Left ventricle myocardium superior (tissue), 1 donor: Measurements from ENCODE around the gene NCS1. TPM values are rescaled to one million over a fixed set of nuclear protein-coding genes. Genes with fewer than 3 reads are reported as not detected.

ENCODE experiments used
- ATAC-seq: fragments of 200-7000 bp; cut with Tn5 transposase; one replicate; pipeline ENCODE4 v1.9.1; 2020; ENCODE audit warnings: mild to moderate bottlenecking, moderate library complexity
- DNase-seq: peaks from one replicate; pipeline ENCODE4 v3.0.0-alpha.2; 2020
- intact Hi-C: fragments of 100-400 bp; cut with micrococcal nuclease; formaldehyde crosslinking; loops from one replicate; pipeline ENCODE4 v1.11.0; 2022
- total RNA-seq: library from RNA; stranded (reverse); fragmentation: NEBNext Ultra II Directional; extraction: Animal tissue kit (Norgen Biotek cat#: 25700); gene quantifications from one replicate; pipeline ENCODE4 v1.2.1, GENCODE V29; 2021
- donor health status: DM: no; HTN: yes; CAD: no; lungs with severe emphysema.

The NCS1 gene
- total RNA-seq, 1 donor from 2014 or later, result 4.1 TPM

GRCh38 chr9:130144703-130145102 lies 27.5 kb upstream of the NCS1 start:
- peak; percentile 90 for ATAC-seq
- intact Hi-C loops, result no loop called here
- peak; percentile 74 for DNase-seq

DNA sequence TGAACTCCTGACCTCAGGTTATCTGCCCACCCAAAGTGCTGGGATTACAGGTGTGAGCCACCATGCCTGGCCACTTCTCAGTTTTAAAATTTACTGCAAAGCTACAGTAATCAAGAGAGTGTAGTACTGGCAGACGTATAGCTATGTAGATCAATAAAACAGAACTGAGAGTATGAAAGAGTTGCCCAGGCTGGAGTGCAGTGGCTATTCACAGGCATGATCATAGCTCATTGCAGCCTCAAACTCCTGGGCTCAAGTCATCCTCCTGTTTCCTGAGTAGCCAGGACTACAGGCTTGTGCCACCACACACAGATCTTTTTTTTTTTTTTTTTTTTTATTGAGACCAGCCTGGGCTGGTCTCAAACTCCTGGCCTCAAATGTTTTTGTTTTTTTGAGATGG lies 26.5 kb upstream of the NCS1 start:
- ATAC-seq (no peak), DNase-seq (no peak)
- intact Hi-C loops, result no loop called here

DNA sequence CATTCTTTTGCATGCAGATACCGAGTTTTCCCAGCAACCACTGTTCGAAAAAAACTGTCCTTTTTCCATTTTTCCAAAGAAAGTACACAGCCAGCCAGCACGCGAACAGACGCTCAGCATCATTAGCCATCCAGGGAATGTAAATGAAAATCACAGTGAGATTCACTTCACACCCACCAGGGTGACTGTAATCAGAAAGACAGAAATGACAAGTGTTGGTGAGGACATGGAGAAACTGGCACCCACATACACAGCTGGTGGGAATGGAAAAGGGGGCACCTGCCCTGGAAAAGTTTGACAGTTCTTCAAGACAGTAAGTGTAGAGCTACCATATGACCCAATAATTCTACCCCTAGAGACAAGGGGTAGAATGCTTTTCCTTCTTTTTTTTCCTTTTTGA lies 25.0 kb upstream of the NCS1 start:
- ATAC-seq, result no peak
- DNase-seq, result no peak
- intact Hi-C loops, result no loop called here

DNA sequence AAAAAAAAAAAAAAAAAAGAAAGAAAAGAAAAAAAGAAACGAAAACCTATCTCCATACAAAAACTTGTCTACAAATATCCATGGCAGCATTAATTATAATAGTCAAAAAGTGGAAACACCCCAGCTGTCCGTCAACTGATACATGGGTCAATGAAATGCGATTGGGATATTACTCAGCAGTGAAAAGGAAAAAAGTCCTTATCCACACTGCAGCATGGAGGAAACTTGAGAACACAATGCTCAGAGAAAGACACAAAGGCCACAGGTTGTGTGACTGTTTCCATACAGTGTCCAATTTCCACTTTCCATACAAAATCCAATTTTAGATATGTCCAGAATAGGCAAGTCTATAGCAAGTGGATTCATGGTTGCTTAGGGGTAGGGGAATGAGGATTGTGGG lies 24.3 kb upstream of the NCS1 start:
- ATAC-seq, result no peak
- intact Hi-C loops, result no loop called here
- DNase-seq, result no peak

DNA sequence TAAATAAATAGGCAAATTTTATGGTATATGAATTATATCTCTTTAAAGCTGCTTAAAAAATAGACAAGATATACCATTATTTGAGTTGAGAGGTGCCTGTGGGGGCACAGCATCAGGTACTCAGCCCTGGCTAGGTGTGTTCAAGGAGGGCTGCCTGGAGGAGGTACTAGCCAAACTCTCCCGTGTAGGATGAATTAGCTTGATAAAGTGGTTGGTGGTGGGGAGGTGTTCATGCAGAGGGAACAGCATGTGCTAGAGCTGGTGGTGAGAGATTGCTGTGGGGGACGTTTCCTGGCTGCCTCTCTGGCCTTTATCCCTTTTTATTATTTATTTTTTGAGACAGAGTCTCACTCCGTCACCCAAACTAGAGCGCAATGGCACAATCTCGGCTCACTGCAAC lies 23.2 kb upstream of the NCS1 start:
- ATAC-seq (no peak), DNase-seq (no peak)
- intact Hi-C loops, result no loop called here

GRCh38 chr9:130149654-130150286 lies 22.4 kb upstream of the NCS1 start:
- intact Hi-C loops, result no loop called here
- ATAC-seq (no peak), DNase-seq (no peak)

- DNase-seq (peak; percentile 3), ATAC-seq (no peak)
- intact Hi-C loops, result no loop called here
These were observed 21.3 kb upstream of the NCS1 start for GRCh38 chr9:130150779-130151382.

- no peak for DNase-seq
- no peak for ATAC-seq
- intact Hi-C loops, result no loop called here
These were observed 17.4 kb upstream of the NCS1 start for GRCh38 chr9:130154816-130155215.

GRCh38 chr9:130155647-130156046 lies 16.6 kb upstream of the NCS1 start:
- ATAC-seq, result no peak
- DNase-seq, result no peak
- intact Hi-C loops, result no loop called here

- intact Hi-C loops, result no loop called here
These were observed 15.5 kb upstream of the NCS1 start for GRCh38 chr9:130156672-130157071.

GRCh38 chr9:130157079-130157478 lies 15.1 kb upstream of the NCS1 start:
- DNase-seq (no peak), ATAC-seq (no peak)
- intact Hi-C loops, result no loop called here

More at GRCh38 chr9:130156672-130157071, 15.5 kb upstream of the NCS1 start:
- peak; percentile 49 for ATAC-seq
- no peak for DNase-seq

DNA sequence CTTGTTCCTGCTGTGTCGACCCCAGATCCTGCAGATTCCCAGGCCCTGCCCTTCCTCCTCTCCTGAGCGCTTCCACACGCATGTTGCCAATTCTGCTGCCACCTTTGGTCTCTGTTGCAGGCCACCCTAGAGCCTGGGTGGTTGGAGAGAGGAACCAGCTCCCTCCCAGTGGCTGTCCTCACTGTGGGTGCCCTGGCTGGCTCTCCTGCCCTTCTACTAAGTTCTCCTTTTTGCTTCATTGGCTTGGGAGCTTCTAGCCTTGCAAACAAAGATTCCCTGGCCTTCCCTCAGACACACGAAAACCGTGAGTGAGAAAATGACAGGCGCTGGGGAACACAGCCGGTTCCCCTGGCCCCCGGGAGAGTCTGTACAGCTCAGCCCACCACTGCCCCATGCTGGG lies 14.2 kb upstream of the NCS1 start:
- intact Hi-C loops, result no loop called here
- ATAC-seq (no peak), DNase-seq (no peak)

GRCh38 chr9:130159057-130159456 lies 13.1 kb upstream of the NCS1 start:
- DNase-seq, result no peak
- intact Hi-C loops, result no loop called here
- no peak for ATAC-seq

DNA sequence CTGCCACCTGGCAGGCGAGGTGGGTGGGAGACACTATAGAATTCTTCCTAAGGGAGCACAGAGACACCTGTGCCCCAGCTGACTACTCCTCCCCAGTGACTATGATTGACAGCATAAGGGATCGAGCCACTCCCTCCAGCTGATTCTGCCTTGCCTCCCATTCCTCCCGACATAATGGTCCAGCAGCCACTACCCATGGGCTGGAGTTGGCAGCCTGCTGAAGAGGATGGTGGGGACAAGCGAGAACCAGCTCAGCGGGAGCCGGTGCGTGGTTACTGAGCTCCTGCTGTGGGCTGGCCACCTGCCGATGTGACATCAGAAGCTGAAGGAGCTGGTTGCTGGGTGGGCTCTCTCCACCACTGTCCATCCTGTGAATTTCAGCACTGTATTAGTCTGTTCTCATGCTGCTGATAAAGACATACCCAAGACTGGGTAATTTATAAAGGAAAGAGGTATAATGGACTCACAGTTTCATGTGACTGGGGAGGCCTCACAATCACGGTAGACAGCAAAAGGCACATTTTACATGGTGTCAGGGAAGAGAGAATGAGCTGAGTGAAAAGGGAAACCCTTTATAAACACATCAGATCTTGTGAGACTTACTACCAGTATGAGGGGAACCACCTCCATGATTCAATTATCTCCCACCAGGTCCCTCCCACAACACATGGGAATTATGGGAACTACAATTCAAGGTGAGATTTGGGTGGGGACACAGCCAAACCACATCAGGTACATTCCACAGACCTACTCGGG lies 12.1 kb upstream of the NCS1 start:
- no peak for ATAC-seq
- intact Hi-C loops, result no loop called here
- DNase-seq, result no peak

- intact Hi-C loops, result no loop called here
- DNase-seq (no peak), ATAC-seq (no peak)
These were observed 11.2 kb upstream of the NCS1 start for GRCh38 chr9:130160862-130161470.

- ATAC-seq, result no peak
These were observed 6.6 kb upstream of the NCS1 start for GRCh38 chr9:130165579-130165978.

GRCh38 chr9:130166399-130166798 lies 5.8 kb upstream of the NCS1 start:
- no peak for DNase-seq
- ATAC-seq, result no peak
- intact Hi-C loops, result no loop called here

More at GRCh38 chr9:130165579-130165978, 6.6 kb upstream of the NCS1 start:
- no peak for DNase-seq
- intact Hi-C loops, result no loop called here

DNA sequence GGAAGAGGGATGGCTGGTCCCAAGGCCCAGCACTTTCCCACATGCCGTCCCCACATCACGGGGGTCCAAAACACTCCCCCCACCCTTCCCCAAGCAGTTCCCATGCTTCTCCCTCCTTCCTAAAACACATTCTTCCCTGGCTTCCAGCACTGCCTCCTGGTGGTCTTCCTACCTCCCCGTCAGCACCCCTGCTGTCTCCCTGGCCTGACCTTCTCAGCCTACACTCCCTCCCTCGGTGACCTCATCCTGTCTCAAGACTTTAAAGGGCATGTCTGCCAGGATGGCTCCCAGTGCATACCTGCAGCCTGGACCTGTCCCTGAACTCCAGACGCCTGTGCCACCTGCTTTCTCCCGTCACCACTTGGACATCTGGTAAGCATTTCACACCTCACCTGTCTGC lies 4.3 kb upstream of the NCS1 start:
- intact Hi-C loops, result no loop called here
- no peak for ATAC-seq

GRCh38 chr9:130171226-130172148 lies 717 bp upstream of the NCS1 start:
- no peak for DNase-seq
- ATAC-seq, result no peak
- intact Hi-C loops, result no loop called here

More for the DNA sequence above, 4.3 kb upstream of the NCS1 start:
- no peak for DNase-seq
